PC-3 (cell line): ENCODE data around the gene FAT2. TPM values are rescaled to one million over a fixed set of nuclear protein-coding genes. Genes with fewer than 3 reads are reported as not detected.

ENCODE experiments used
- ATAC-seq: fragments of 200-7000 bp; cut with Tn5 transposase; 2 replicates; pipeline ENCODE4 v1.9.1; 2020; ENCODE audit warnings: mild to moderate bottlenecking, moderate library complexity
- BruUV-seq: library from RNA; stranded (reverse); fragments of 400-500 nt; replicated peaks from 2 replicates; lab custom pipeline; 2021; lab: Mats Ljungman, UMichigan
- CTCF ChIA-PET: fragments of 300-600 bp; sonication (Branson Sonifier 250); formaldehyde crosslinking; loops from one replicate; lab custom pipeline; 2022; ENCODE audit warnings: antibody characterized with exemption; lab: Charles Lee
- POLR2A ChIA-PET: fragments of 300-600 bp; sonication (Branson Sonifier 250); formaldehyde crosslinking; loops from one replicate; lab custom pipeline; 2022; ENCODE audit warnings: antibody characterized with exemption; ENCODE audit not compliant: unreplicated experiment; lab: Charles Lee
- DNase-seq: peaks from one replicate; pipeline ENCODE4 v3.0.0-alpha.2; 2015
- H2AFZ ChIP-seq: fragments of 300-600 bp; sonication (generic); 2 replicates; pipeline ENCODE4 v1.6.0; 2016; ENCODE audit warnings: antibody characterized with exemption, low read length
- H3F3A ChIP-seq: fragments of 300-600 bp; sonication (generic); one replicate; pipeline ENCODE4 v1.6.0; 2017; ENCODE audit warnings: antibody characterized with exemption, low read length, control low read depth, mild to moderate bottlenecking; ENCODE audit not compliant: unreplicated experiment
- H3K27ac ChIP-seq: fragments of 300-600 bp; sonication (generic); 2 replicates; pipeline ENCODE4 v1.5.1; 2016; ENCODE audit warnings: mild to moderate bottlenecking, low read length
- H3K27me3 ChIP-seq: fragments of 300-600 bp; sonication (generic); 2 replicates; pipeline ENCODE4 v1.6.1; 2016; ENCODE audit warnings: low read length, mixed read lengths
- H3K36me3 ChIP-seq: fragments of 300-600 bp; sonication (generic); 2 replicates; pipeline ENCODE4 v1.6.1; 2016; ENCODE audit warnings: low read depth, mixed run types, low read length, mixed read lengths
- H3K4me1 ChIP-seq: fragments of 300-600 bp; sonication (generic); 2 replicates; pipeline ENCODE4 v1.5.1; 2016; ENCODE audit warnings: low read length; ENCODE audit not compliant: insufficient read depth
- H3K4me2 ChIP-seq: fragments of 300-600 bp; sonication (generic); 2 replicates; pipeline ENCODE4 v1.6.0; 2016; ENCODE audit warnings: low read length
- H3K4me3 ChIP-seq: fragments of 300-600 bp; sonication (generic); 2 replicates; pipeline ENCODE4 v1.5.1; 2016; ENCODE audit warnings: mild to moderate bottlenecking, low read length, mixed read lengths
- H3K79me2 ChIP-seq: fragments of 300-600 bp; sonication (generic); 2 replicates; pipeline ENCODE4 v1.6.1; 2017; ENCODE audit warnings: low read length, mixed read lengths
- H3K9ac ChIP-seq: fragments of 300-600 bp; sonication (generic); 2 replicates; pipeline ENCODE4 v1.6.0; 2016; ENCODE audit warnings: mild to moderate bottlenecking, low read length
- H3K9me2 ChIP-seq: fragments of 300-600 bp; sonication (generic); replicated peaks from 2 replicates; pipeline ENCODE4 v1.6.1; 2016; ENCODE audit warnings: mixed run types, low read length, mixed read lengths
- H3K9me3 ChIP-seq: fragments of 300-600 bp; sonication (generic); 2 replicates; pipeline ENCODE4 v1.6.1; 2016; ENCODE audit warnings: low read length, mixed read lengths
- H4K20me1 ChIP-seq: fragments of 300-600 bp; sonication (generic); 2 replicates; pipeline ENCODE4 v1.6.1; 2016; ENCODE audit warnings: low read length, mixed read lengths
- CTCF ChIP-seq: fragments of 300-600 bp; sonication (generic); conservative IDR thresholded peaks from 2 replicates; pipeline ENCODE4 v1.5.1; 2017; ENCODE audit warnings: antibody characterized with exemption, low read depth, mild to moderate bottlenecking, low read length
- EZH2 ChIP-seq: fragments of 300-600 bp; sonication (generic); IDR thresholded peaks from one replicate; pipeline ENCODE4 v1.6.1; 2017; ENCODE audit warnings: antibody characterized with exemption, mild to moderate bottlenecking, low read length; ENCODE audit not compliant: unreplicated experiment
- EZH2phosphoT487 ChIP-seq: fragments of 300-600 bp; sonication (generic); IDR thresholded peaks from 2 replicates; pipeline ENCODE4 v1.6.1; 2018; ENCODE audit warnings: mild to moderate bottlenecking, antibody characterized with exemption, low read length, borderline replicate concordance
- intact Hi-C: fragments of 100-400 bp; cut with micrococcal nuclease; formaldehyde crosslinking; loops from 2 replicates; pipeline ENCODE4 v1.9.0; 2023
- total RNA-seq: library from RNA; depleted of rRNA; stranded (reverse); fragments of >200 nt; gene quantifications from 2 replicates; pipeline ENCODE4 v1.2.3, GENCODE V29; 2014

FAT2 gene
- total RNA-seq, 1 experiment from 2014 or later, result not detected

GRCh38 chr5:151628112-151628823 lies 37.1 kb upstream of the FAT2 start:
- CTCF ChIA-PET, result interaction anchor here (0.7 kb wide), 1 partner anchor 23 kb away, joined by 3 read pairs; no protein-coding TSS in a partner anchor
- no peak overlapping the region for H2AFZ ChIP-seq
- no TSS peak for BruUV-seq

GRCh38 chr5:151627650-151628049 lies 36.5 kb upstream of the FAT2 start:
- no peak overlapping the region for H3K9ac ChIP-seq
- ChIA-PET CTCF (interaction anchor here (0.7 kb wide), 1 partner anchor 24 kb away, joined by 3 read pairs; no protein-coding TSS in a partner anchor), POLR2A (no interaction called here)
- no peaks in the 10 kb centered on the region for H3K9me3 ChIP-seq
- no peaks in the 10 kb centered on the region for H3K9me2 ChIP-seq
- H3F3A ChIP-seq, result no peaks in the 10 kb centered on the region
- H2AFZ ChIP-seq, result no peak overlapping the region
- intact Hi-C loops, result no loop called here
- no peaks in the 10 kb centered on the region for H4K20me1 ChIP-seq
- H3K4me2 ChIP-seq, result no peak overlapping the region
- no peak overlapping the region for H3K27ac ChIP-seq
- no peaks in the 10 kb centered on the region for H3K4me1 ChIP-seq
- no peaks in the 10 kb centered on the region for H3K36me3 ChIP-seq
- no peaks in the 10 kb centered on the region for H3K27me3 ChIP-seq
- no peak for TF ChIP-seq CTCF
- no peak for TF ChIP-seq EZH2
- TF ChIP-seq EZH2phosphoT487, result no peak
- ATAC-seq (no peak; the same call in 1 of the 2 replicates), DNase-seq (no peak)
- H3K79me2 ChIP-seq, result no peaks in the 10 kb centered on the region
- no TSS peak for BruUV-seq
- no peak overlapping the region for H3K4me3 ChIP-seq

More at GRCh38 chr5:151628112-151628823, 37.1 kb upstream of the FAT2 start:
- H3K4me3 ChIP-seq, result no peak overlapping the region
- no peaks in the 10 kb centered on the region for H3K9me2 ChIP-seq
- no peaks in the 10 kb centered on the region for H3K79me2 ChIP-seq
- TF ChIP-seq EZH2, result no peak
- no peak for TF ChIP-seq EZH2phosphoT487
- no peak for TF ChIP-seq CTCF
- H3K4me1 ChIP-seq, result no peaks in the 10 kb centered on the region
- no peak overlapping the region for H3K27ac ChIP-seq
- H3K27me3 ChIP-seq, result no peaks in the 10 kb centered on the region
- DNase-seq (no peak), ATAC-seq (no peak)
- no peak overlapping the region for H3K4me2 ChIP-seq
- intact Hi-C loops, result no loop called here
- POLR2A ChIA-PET, result no interaction called here
- H3K36me3 ChIP-seq, result no peaks in the 10 kb centered on the region
- no peaks in the 10 kb centered on the region for H3K9me3 ChIP-seq
- H4K20me1 ChIP-seq, result no peaks in the 10 kb centered on the region
- H3K9ac ChIP-seq, result no peak overlapping the region
- H3F3A ChIP-seq, result no peaks in the 10 kb centered on the region

- Histone ChIP-seq H3K36me3 (no peaks in the 10 kb centered on the region), H3K9ac (no peak overlapping the region), H3K27ac (no peak overlapping the region), H3K4me2 (no peak overlapping the region), H3K27me3 (no peaks in the 10 kb centered on the region), H4K20me1 (no peaks in the 10 kb centered on the region), H3K79me2 (no peaks in the 10 kb centered on the region), H3F3A (no peaks in the 10 kb centered on the region), H3K9me3 (no peaks in the 10 kb centered on the region), H3K4me1 (peaks cover 9% of the 10 kb centered on the region), H3K4me3 (no peak overlapping the region), H3K9me2 (no peaks in the 10 kb centered on the region), H2AFZ (no peak overlapping the region)
- TF ChIP-seq CTCF, result no peak
- TF ChIP-seq EZH2phosphoT487, result no peak
- TF ChIP-seq EZH2, result no peak
- POLR2A ChIA-PET, result no interaction called here
- DNase-seq (no peak), ATAC-seq (no peak)
- BruUV-seq, result no TSS peak
- CTCF ChIA-PET, result no interaction called here
- intact Hi-C loops, result no loop called here
Measured at GRCh38 chr5:151625285-151625684, 34.2 kb upstream of the FAT2 start.
